HS-5 (cell line): Measurements from ENCODE around the gene FUS.

Source experiments
- DNase-seq: peaks from one replicate; pipeline ENCODE4 v3.0.0-alpha.2; 2012; ENCODE audit warnings: low read depth

Gene FUS

DNA sequence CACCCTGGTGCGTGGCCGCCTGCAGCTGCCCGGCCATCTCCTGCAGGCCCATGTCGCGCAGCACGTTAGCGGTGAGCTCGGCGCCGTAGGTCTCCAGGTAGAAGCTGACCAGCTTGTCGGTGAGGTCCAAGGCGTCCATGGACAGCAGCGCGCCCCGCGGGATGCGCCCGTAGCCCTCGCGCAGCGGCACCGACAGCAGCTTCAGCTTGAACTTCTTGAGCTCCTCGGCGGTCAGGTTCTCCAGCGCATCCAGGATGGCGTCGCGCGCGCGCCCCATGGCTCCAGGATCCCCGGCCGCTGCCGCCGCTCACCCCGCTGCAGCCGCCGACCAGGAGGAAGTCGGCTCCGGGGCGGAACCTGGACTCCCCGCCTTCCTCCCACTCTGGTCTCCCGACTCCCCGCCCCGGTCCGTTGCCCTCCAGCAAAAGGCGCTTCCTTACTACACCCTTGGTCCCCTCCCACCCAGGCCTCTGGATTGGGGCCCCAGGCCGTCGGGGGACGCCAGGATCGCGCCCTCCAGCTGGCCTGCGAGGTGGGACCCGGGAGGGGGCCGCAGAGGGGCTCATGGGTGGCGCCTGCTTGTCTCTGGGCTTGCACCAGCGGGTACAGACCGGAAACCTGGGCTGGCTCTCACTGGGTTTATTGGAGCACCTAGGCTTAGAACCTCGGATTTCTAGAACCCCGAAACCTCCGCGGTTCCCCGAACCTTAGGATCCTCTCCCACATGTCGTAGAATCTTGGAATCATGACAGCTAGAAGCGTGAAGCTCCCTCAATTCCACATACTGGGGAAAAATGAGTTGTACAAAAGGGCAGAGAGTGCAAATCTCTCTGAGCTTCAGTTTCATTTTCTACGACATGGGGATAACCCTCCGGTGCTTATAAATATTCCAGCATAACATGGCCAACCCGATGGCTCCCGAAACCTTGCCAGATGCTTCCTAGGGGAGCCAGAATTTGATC, 22.8 kb downstream of the FUS start, which contains the start of gene PYCARD:
Gene PYCARD (minus strand): TSS at position 347 of the 962 bp plus-strand sequence. CDS start 70 bp downstream, at position 277.
- DNase-seq = no peak

- no peak for DNase-seq
Measured at GRCh38 chr16:31204871-31205666, 25.1 kb downstream of the FUS start.

GRCh38 chr16:31206776-31207175, 26.8 kb downstream of the FUS start:
- no peak for DNase-seq

DNA sequence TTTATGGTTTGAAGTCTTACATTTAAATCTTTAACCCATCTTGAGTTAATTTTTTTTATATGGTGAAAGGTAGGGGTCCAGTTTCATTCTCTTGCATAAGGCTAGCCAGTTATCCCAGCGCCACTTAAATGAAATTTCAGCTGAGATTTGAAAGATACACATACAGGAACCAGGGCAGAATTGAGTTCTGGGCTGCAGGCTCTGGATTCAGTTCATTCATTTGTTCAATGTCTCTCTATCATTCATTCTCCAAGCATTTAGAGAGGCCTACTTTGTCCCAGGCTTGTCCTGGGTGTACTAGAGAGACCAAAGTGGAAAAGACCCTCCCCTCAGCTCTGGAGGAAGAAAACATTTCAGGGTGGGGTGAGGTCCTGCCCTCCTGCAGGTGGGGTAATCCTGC, 33.4 kb downstream of the FUS start:
- DNase-seq = no peak

DNA sequence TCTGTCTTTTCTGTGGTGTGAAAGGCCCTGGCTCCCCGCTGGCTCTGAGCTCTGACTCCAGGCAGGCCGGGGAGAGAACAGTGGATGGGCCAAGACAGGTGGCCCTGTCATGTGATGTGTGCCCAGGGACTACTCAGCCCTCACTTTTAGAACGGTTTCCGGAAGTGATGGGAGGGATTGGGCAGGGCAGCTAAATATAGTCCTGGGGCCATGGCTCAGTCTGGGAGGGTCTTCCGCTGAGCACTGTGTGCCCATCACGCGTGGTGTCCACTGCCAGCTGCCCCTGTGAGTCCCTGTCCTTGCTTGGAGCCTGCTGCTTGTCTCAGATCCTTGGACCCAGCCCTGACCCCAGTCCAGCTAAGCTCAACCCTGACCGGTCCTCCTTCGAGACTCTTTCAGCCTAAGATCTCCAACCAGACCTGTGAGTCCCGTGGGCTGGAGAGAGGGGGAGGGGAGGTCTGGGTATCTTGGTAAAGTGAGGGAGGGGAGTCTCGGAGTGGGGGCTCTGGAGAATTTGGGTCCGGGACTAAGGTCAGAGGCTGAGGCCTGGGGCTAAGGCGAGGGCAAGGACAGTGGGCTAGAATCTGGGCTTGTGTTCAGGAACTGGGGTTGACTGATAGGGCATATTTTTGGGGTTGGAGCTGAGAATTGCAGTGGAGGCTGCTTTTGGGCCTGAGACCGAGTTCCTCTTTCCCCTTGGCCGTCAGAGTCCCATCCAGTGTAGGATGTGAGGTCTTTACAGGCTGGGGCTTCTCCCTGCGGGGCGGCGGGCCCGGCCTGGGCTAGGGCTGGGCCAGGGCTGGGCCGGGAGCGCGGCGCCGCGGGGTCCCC, 34.2 kb downstream of the FUS start, which contains the start of gene TRIM72:
Gene TRIM72 (plus strand): TSS at position 243 of the 831 bp plus-strand sequence. CDS start 620 bp downstream, outside the sequence.
- DNase-seq = no peak

DNA sequence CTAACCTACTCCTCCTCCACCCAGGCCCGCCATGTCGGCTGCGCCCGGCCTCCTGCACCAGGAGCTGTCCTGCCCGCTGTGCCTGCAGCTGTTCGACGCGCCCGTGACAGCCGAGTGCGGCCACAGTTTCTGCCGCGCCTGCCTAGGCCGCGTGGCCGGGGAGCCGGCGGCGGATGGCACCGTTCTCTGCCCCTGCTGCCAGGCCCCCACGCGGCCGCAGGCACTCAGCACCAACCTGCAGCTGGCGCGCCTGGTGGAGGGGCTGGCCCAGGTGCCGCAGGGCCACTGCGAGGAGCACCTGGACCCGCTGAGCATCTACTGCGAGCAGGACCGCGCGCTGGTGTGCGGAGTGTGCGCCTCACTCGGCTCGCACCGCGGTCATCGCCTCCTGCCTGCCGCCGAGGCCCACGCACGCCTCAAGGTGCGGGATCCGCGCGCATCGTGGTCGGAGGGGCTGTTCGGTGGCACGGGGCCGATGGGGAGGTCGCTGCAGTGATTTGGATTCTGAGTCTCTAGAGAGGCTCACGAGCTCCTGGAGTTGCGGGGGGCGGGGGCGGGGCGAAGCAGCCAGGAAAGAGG, 34.9 kb downstream of the FUS start:
- no peak for DNase-seq

- DNase-seq = no peak
Measured at GRCh38 chr16:31215287-31216162, 35.6 kb downstream of the FUS start.

DNA sequence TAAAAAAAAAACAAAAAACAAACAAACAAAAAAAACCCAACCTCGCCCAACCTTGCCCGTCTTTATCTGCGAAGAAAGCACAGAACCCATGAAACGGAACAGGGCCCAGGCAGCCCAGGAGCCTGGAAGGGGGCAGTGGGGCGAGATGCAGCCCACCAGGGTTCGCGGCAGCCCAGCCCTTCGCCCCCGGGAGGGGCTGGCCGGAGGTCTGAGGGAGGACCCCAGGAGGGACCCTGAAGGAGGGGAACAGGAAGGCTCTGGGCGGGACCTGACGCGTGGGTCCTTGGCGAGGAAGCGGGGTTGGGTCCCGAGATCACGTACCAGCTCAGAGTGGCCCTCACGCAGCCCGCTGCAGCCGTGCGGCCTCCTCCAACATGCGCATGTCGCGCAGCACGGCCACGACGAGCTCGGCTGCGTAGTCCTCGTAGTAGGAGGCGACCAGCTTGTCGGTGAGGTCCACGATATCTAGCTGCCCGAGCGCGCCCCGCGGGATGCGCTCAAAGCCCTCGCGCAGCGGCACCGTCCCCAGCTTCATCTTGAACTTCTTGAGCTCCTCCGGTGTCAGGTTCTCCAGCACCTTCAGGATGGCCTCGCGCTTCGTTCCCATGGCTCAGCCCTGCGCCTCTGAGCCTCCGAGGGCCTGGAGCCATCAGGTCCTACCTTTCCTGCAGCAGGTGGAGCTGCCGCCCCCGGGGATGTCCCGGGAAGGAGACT, 36.6 kb downstream of the FUS start, which contains the start of gene PYDC1:
Gene PYDC1 (minus strand): TSS at position 714 of the 714 bp plus-strand sequence. CDS start 107 bp downstream, at position 607.
- no peak for DNase-seq

DNA sequence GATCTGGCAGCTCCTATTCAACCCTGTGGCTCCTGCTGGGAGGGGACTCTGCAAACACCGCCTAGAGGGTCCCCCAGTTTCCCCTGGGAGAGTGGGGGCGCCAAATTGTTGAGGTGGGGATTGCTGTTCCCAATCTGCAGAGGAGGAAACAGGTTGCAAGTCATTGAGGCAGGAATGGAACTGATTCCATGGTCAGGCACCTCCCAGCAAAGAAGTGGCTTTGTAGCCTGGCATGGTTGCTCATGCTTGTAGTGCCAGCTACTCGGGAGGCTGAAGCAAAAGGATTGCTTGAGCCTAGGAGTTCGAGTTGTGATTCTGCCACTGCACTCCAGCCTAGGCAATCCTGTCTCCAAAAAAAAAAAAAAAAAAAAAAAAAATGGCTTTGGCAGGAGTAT, 37.2 kb downstream of the FUS start:
- no peak for DNase-seq

GRCh38 chr16:31219154-31219741, 39.3 kb downstream of the FUS start:
- no peak for DNase-seq

DNA sequence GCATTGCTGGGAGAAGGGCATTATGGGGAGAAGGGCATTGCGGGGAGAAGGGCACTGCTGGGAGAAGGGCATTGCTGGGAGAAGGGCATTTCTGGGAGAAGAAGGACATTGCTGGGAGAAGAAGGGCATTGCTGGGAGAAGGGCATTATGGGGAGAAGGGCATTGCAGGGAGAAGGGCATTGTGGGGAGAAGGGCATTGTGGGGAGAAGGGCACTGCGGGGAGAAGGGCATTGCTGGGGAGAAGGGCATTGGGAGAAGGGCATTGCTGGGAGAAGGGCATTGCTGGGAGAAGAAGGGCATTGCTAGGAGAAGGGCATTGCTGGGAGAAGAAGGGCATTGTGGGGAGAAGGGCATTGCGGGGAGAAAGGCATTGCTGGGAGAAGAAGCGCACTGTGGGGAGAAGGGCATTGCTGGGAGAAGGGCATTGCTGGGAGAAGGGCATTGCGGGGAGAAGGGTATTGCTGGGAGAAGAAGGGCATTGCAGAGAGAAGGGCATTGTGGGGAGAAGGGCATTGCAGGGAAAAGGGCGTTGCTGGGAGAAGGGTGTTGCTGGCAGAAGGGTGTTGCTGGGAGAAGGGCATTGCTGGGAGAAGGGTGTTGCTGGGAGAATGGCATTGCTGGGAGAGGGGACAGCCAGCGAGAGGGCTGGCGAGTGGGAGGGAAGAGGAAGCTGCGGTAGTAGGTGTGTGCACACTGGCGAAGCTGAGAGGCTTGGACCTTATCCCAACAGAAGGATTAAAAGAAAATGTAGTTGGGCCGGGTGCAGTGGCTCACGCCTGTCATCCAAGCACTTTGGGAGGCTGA, 41.6 kb downstream of the FUS start:
- DNase-seq = no peak

GRCh38 chr16:31223044-31223443, 43.1 kb downstream of the FUS start:
- no peak for DNase-seq

DNA sequence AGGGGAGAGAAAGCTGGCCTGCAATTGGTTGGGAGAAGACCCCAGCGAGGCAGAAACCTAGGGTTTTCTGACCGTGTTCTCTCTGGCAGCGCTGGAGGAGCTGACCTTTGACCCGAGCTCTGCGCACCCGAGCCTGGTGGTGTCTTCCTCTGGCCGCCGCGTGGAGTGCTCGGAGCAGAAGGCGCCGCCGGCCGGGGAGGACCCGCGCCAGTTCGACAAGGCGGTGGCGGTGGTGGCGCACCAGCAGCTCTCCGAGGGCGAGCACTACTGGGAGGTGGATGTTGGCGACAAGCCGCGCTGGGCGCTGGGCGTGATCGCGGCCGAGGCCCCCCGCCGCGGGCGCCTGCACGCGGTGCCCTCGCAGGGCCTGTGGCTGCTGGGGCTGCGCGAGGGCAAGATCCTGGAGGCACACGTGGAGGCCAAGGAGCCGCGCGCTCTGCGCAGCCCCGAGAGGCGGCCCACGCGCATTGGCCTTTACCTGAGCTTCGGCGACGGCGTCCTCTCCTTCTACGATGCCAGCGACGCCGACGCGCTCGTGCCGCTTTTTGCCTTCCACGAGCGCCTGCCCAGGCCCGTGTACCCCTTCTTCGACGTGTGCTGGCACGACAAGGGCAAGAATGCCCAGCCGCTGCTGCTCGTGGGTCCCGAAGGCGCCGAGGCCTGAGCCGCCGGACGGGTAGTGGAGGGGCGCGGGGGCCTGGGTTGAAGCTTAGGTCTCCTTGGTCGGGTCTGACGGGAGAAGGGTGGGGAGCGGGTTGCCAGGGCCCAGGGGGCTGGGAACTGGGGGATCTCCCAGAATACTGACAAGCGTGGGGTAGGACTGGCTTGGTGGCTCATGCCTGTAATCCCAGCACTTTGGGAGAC, 44.4 kb downstream of the FUS start:
- DNase-seq = no peak

DNA sequence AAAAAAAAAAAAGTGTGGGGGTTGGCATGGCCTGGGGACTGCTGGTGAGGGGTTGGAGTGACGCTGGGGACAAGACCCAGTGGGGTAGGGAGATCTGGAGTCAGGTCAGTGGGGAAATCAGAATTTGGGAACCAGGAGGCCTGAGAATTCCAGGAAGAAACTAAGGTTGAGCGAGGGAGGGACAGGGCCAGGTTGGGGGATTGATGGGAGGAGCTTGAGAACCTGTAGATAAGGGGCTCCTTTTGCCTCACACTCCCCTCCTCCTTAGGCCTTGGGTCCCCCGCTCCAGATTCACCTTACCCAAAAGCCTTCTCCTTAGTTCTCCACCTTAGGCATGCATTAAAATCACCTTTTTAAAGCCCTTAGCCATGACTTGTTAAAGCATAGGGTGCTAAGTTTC, 45.3 kb downstream of the FUS start:
- no peak for DNase-seq

DNA sequence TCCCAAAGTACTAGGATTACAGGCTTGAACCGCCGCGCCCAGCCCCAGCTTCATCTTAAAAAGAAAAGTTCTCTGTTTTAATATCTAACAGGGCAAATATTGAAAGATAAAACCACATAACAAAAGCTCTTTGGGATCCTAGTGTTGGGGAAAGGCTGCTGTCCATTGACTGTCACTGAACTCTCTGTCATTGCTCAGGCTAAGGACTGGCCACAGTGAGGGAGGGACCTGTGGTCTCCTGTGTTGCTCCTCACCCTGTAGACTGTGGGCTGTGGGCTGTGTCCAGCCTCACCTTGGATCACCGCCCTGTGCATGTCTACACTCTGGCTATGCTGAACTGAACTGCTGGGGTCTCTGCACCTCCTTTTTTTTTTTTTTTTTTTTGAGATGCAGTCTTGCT, 48.3 kb downstream of the FUS start:
- no peak for DNase-seq

DNA sequence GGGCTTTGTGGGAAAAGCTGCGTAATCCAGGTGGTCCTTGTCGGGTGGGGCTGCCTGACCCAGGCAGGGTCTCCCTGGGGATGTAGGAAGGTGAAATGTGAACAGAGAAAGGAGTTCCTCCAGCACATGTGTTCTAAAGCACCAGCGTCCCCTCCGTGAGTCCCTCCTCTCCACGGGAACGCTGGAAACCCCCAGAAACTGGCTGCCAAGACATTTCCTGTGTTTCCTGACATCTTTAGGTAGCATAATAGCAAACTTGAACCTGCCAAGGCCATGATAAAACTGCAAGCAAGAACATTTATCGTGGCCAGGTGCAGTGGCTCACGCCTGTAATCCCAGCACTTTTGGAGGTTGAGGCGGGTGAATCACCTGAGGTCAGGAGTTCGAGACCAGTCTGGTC, 49.6 kb downstream of the FUS start:
- DNase-seq = no peak

GRCh38 chr16:31238041-31238440, 58.1 kb downstream of the FUS start:
- no peak for DNase-seq
